Spleen (tissue), 7 donors: ENCODE data around the gene HNF4A.

ENCODE experiments used
- POLR2A ChIP-seq, 3 donors: fragments of 450-650 bp; IDR thresholded peaks; one replicate each; pipeline ENCODE4 v1.5.1; 2017; ENCODE audit warnings: antibody characterized with exemption in 3 of 3, mild to moderate bottlenecking in 1 of 3
- TF ChIP-seq, protein P1 (sequence below), 11 experiments: fragments of 200-600 bp in 7 of 11; fragments of 450-650 bp in 4 of 11; sonication (generic) in 4 of 11; IDR thresholded peaks in 8 of 11; conservative IDR thresholded peaks in 3 of 11; 1 replicate in 7 of 11; 2 replicates in 4 of 11; pipeline versions ENCODE4 v1.4.0 to v1.8.0; 2016 to 2021; ENCODE audit warnings: antibody characterized with exemption in 11 of 11, inconsistent platforms in 4 of 11, mild to moderate bottlenecking in 1 of 11
- donor health status: DM: no; HTN: no; CAD: no; lungs with moderate emphysema.
- donor health status: DM: no; HTN: no; CAD: no.
- donor health status: DM: no; HTN: no; CAD: no.

DNA sequence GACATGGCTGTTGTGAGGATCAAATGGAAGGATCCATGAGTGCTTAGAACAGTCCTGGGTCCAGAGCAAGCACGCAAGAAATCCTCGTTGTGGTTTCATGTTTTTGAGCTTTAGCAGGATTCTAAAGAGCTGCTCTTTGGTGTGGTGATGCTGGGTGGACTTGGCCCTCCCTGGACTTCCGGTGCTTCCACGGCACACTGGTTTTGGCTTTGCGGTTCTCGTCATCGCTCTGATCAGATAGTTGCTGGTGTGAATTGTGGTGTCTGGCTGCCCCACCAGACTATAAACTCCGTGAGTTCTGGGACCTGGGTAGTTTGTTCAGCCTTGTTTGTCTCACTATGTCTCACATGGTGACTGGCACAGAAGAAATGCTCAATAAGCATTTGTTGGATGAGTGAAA is 3.3 kb downstream of the HNF4A start:
- no peak for TF ChIP-seq POLR2A (IDR thresholded peaks at IDR 0.05)
- TF ChIP-seq, protein P1, sequence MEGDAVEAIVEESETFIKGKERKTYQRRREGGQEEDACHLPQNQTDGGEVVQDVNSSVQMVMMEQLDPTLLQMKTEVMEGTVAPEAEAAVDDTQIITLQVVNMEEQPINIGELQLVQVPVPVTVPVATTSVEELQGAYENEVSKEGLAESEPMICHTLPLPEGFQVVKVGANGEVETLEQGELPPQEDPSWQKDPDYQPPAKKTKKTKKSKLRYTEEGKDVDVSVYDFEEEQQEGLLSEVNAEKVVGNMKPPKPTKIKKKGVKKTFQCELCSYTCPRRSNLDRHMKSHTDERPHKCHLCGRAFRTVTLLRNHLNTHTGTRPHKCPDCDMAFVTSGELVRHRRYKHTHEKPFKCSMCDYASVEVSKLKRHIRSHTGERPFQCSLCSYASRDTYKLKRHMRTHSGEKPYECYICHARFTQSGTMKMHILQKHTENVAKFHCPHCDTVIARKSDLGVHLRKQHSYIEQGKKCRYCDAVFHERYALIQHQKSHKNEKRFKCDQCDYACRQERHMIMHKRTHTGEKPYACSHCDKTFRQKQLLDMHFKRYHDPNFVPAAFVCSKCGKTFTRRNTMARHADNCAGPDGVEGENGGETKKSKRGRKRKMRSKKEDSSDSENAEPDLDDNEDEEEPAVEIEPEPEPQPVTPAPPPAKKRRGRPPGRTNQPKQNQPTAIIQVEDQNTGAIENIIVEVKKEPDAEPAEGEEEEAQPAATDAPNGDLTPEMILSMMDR (IDR thresholded peaks at IDR 0.05 in 8 of 11, conservative IDR thresholded peaks at IDR 0.05 in 3 of 11), result no peak
